HFF-Myc (cell line): ENCODE measurements around the gene RGS9.
"Not testable (repeated sequence)": the region's sequence is repeated elsewhere in the genome, so short reads cannot be mapped to it uniquely, and the experiment has no call there.

Source experiments
- DNase-seq: peaks from one replicate; pipeline ENCODE4 v3.0.0-alpha.2; 2011; ENCODE audit warnings: low read depth; ENCODE audit errors: extremely low read depth
- H3K4me3 ChIP-seq: replicated peaks from 2 replicates; pipeline ENCODE4 v1.5.1; 2011; ENCODE audit warnings: low read depth, mild to moderate bottlenecking, control low read depth, low read length
- CTCF ChIP-seq: IDR thresholded peaks from 2 replicates; pipeline ENCODE4 v1.5.1; 2012; ENCODE audit warnings: mild to moderate bottlenecking, low read depth, low read length, control low read depth; ENCODE audit errors: missing control alignments

Gene RGS9

GRCh38 chr17:65205655-65206054 lies 68.5 kb downstream of the RGS9 start:
- no peak for TF ChIP-seq CTCF

GRCh38 chr17:65207448-65207847 lies 70.3 kb downstream of the RGS9 start:
- DNase-seq, H3K4me3 ChIP-seq: not testable (repeated sequence)

More at GRCh38 chr17:65205655-65206054, 68.5 kb downstream of the RGS9 start:
- H3K4me3 ChIP-seq: no peak overlapping the region
- no peak for DNase-seq

GRCh38 chr17:65208717-65209116 lies 71.5 kb downstream of the RGS9 start:
- no peak for DNase-seq
- H3K4me3 ChIP-seq: no peak overlapping the region
- no peak for TF ChIP-seq CTCF

- DNase-seq: no peak
- no peak for TF ChIP-seq CTCF
- no peak overlapping the region for H3K4me3 ChIP-seq
Observed at GRCh38 chr17:65218261-65218660, 81.1 kb downstream of the RGS9 start.

GRCh38 chr17:65219124-65219523 lies 82.0 kb downstream of the RGS9 start:
- H3K4me3 ChIP-seq: no peak overlapping the region
- DNase-seq: no peak
- TF ChIP-seq CTCF: peak; percentile 28

GRCh38 chr17:65219707-65220106 lies 82.5 kb downstream of the RGS9 start:
- no peak for TF ChIP-seq CTCF
- DNase-seq: no peak
- H3K4me3 ChIP-seq: no peak overlapping the region

- no peak for DNase-seq
- no peak for TF ChIP-seq CTCF
- H3K4me3 ChIP-seq: no peak overlapping the region
Observed at GRCh38 chr17:65220732-65221131, 83.6 kb downstream of the RGS9 start.
